ENCODE results near the gene SFT2D1. TPM values are rescaled to one million over a fixed set of nuclear protein-coding genes. Genes with fewer than 3 reads are reported as not detected.

SFT2D1 gene
- total RNA-seq, 1 donor from 2014 or later = 48.9 TPM

GRCh38 chr6:166341464-166341863 is 881 bp downstream of the SFT2D1 start:
- Histone ChIP-seq H3F3A (ENCODE audit: low read depth) (no peaks in the 10 kb centered on the region), H4K20me1 (ENCODE audit: low read depth) (peaks cover 54% of the 10 kb centered on the region), H3K4me3 (peak overlapping the region; percentile 86), H3K4me2 (peak overlapping the region; percentile 88), H3K27me3 (no peaks in the 10 kb centered on the region), H3K27ac (no peak overlapping the region), H3K9me3 (ENCODE audit: low read depth) (no peaks in the 10 kb centered on the region), H3K9ac (peak overlapping the region; percentile 83), H2AFZ (replicated peaks) (no peak overlapping the region), H3K36me3 (no peaks in the 10 kb centered on the region), H3K4me1 (peaks cover 4% of the 10 kb centered on the region), H3K79me2 (ENCODE audit: low read depth) (peaks cover 69% of the 10 kb centered on the region)
- H3K4me3 Mint-ChIP-seq = peak overlapping the region; percentile 96
- no peaks in the 10 kb centered on the region for H3K9me3 Mint-ChIP-seq
- H3K27me3 Mint-ChIP-seq (ENCODE audit: insufficient read depth, low read depth) = no peaks in the 10 kb centered on the region
- H3K36me3 Mint-ChIP-seq = peaks cover 8% of the 10 kb centered on the region
- peaks cover 16% of the 10 kb centered on the region for H3K4me1 Mint-ChIP-seq
- TF ChIP-seq EZH2phosphoT487 (IDR thresholded peaks at IDR 0.05) = no peak
- TF ChIP-seq EZH2 (IDR thresholded peaks at IDR 0.05) = no peak
- no peak for TF ChIP-seq CTCF (IDR thresholded peaks at IDR 0.05)
- DNase-seq (ENCODE audit: low spot score) = no peak
- H3K27ac Mint-ChIP-seq = peak overlapping the region; percentile 94

GRCh38 chr6:166338854-166339253 is 3.5 kb downstream of the SFT2D1 start:
- Mint-ChIP-seq H3K27ac (no peak overlapping the region), H3K36me3 (peaks cover 17% of the 10 kb centered on the region), H3K9me3 (no peaks in the 10 kb centered on the region), H3K27me3 (ENCODE audit: insufficient read depth, low read depth) (peaks cover 2% of the 10 kb centered on the region), H3K4me1 (peaks cover 14% of the 10 kb centered on the region), H3K4me3 (no peak overlapping the region)
- no peak overlapping the region for H3K27ac ChIP-seq
- H3K4me1 ChIP-seq = peaks cover 4% of the 10 kb centered on the region
- no peaks in the 10 kb centered on the region for H3K9me3 ChIP-seq (ENCODE audit: low read depth)
- peaks cover 95% of the 10 kb centered on the region for H3K79me2 ChIP-seq (ENCODE audit: low read depth)
- DNase-seq (ENCODE audit: low spot score) = no peak
- H3K9ac ChIP-seq = no peak overlapping the region
- no peaks in the 10 kb centered on the region for H3F3A ChIP-seq (ENCODE audit: low read depth)
- H4K20me1 ChIP-seq (ENCODE audit: low read depth) = peaks cover 72% of the 10 kb centered on the region
- no peak overlapping the region for H3K4me2 ChIP-seq
- H2AFZ ChIP-seq (replicated peaks) = no peak overlapping the region
- H3K27me3 ChIP-seq = no peaks in the 10 kb centered on the region
- no peak overlapping the region for H3K4me3 ChIP-seq
- no peaks in the 10 kb centered on the region for H3K36me3 ChIP-seq
- no peak for TF ChIP-seq EZH2 (IDR thresholded peaks at IDR 0.05)
- no peak for TF ChIP-seq CTCF (IDR thresholded peaks at IDR 0.05)
- TF ChIP-seq EZH2phosphoT487 (IDR thresholded peaks at IDR 0.05) = no peak

GRCh38 chr6:166336847-166337246 is 5.5 kb downstream of the SFT2D1 start:
- peaks cover 2% of the 10 kb centered on the region for H3K27me3 Mint-ChIP-seq (ENCODE audit: insufficient read depth, low read depth)
- Histone ChIP-seq H3F3A (ENCODE audit: low read depth) (no peaks in the 10 kb centered on the region), H3K36me3 (no peaks in the 10 kb centered on the region), H4K20me1 (ENCODE audit: low read depth) (peaks cover 91% of the 10 kb centered on the region), H2AFZ (replicated peaks) (no peak overlapping the region), H3K27ac (no peak overlapping the region), H3K4me1 (no peaks in the 10 kb centered on the region), H3K27me3 (no peaks in the 10 kb centered on the region), H3K9ac (no peak overlapping the region), H3K79me2 (ENCODE audit: low read depth) (peaks cover 96% of the 10 kb centered on the region), H3K4me2 (no peak overlapping the region), H3K4me3 (no peak overlapping the region), H3K9me3 (ENCODE audit: low read depth) (no peaks in the 10 kb centered on the region)
- TF ChIP-seq EZH2 (IDR thresholded peaks at IDR 0.05) = no peak
- no peak for TF ChIP-seq CTCF (IDR thresholded peaks at IDR 0.05)
- no peak for TF ChIP-seq EZH2phosphoT487 (IDR thresholded peaks at IDR 0.05)
- H3K4me3 Mint-ChIP-seq = no peak overlapping the region
- no peaks in the 10 kb centered on the region for H3K9me3 Mint-ChIP-seq
- peaks cover 17% of the 10 kb centered on the region for H3K36me3 Mint-ChIP-seq
- no peak overlapping the region for H3K27ac Mint-ChIP-seq
- no peak for DNase-seq (ENCODE audit: low spot score)
- peaks cover 24% of the 10 kb centered on the region for H3K4me1 Mint-ChIP-seq
